ENCODE data around the gene THSD7A. TPM values are rescaled to one million over a fixed set of nuclear protein-coding genes. Genes with fewer than 3 reads are reported as not detected.
A peak's percentile ranks its signal among the peaks of the same experiment; 100 is the strongest.
"Not testable (repeated sequence)": the region's sequence is repeated elsewhere in the genome, so short reads cannot be mapped to it uniquely, and the experiment has no call there.

The THSD7A gene
- total RNA-seq, 4 donors from 2014 or later, result 11.4 to 24.7 (median 15.2) TPM

DNA sequence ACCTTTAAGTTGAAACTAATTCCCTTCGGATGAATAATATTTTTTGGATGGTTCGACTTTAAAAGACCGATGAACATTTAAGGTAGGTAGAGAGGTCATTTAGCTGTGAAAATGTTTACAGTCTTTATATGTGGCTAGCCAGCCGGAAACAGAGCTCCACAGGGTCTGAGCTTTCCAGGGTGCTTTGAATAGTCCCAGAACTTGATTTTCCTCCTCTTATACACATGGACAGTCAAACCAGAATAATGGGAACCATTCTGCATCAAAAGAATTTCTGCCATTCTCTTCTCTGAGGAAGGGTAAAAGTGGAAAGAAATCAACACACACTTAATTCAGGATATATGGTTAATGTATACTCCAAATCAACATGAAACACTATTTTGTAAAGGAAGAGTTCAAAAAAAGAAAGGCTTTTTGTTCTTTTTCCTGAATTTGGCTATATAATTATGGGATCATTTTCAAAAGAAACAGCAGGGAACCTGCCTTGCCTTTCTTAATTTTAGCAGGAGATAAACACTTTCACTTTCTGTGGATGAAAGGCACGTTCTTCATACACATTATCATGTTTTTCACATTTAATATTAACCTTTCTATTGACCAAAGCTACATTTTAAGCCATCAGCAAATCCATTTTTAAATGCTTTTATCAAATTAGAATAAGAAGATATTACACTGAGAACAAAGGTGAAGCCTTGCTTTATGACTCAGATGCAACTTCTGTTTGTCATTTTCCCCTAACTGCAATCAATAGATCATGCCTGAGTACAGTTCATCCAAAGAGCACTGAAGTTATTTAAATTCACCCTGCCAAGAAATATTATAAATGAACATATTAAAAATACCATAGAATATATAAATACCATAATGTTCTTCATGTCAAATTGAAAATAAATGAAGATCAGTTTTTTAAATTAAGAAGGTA, 307.3 kb downstream of the THSD7A start:
- H3K27ac ChIP-seq, result peak overlapping the region in 1 of 4 donors; percentile 6
- H3K36me3 ChIP-seq, result no peaks in the 10 kb centered on the region
- DNase-seq (ENCODE audit: low spot score in 2 of 2), result no peak
- no peaks in the 10 kb centered on the region for H3K9me3 ChIP-seq
- H3K4me3 ChIP-seq, result peak overlapping the region in 1 of 4 donors; percentile 3
- no peak for TF ChIP-seq POLR2A (IDR thresholded peaks at IDR 0.05)
- TF ChIP-seq, protein P1, sequence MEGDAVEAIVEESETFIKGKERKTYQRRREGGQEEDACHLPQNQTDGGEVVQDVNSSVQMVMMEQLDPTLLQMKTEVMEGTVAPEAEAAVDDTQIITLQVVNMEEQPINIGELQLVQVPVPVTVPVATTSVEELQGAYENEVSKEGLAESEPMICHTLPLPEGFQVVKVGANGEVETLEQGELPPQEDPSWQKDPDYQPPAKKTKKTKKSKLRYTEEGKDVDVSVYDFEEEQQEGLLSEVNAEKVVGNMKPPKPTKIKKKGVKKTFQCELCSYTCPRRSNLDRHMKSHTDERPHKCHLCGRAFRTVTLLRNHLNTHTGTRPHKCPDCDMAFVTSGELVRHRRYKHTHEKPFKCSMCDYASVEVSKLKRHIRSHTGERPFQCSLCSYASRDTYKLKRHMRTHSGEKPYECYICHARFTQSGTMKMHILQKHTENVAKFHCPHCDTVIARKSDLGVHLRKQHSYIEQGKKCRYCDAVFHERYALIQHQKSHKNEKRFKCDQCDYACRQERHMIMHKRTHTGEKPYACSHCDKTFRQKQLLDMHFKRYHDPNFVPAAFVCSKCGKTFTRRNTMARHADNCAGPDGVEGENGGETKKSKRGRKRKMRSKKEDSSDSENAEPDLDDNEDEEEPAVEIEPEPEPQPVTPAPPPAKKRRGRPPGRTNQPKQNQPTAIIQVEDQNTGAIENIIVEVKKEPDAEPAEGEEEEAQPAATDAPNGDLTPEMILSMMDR (IDR thresholded peaks at IDR 0.05), result no peak
- TF ChIP-seq EP300 (IDR thresholded peaks at IDR 0.05), result no peak
- whole genome bisulfite sequencing, 2 donors, result 65 to 70% methylated on average over 5 of the region's 5 CpGs
- no peaks in the 10 kb centered on the region for H3K27me3 ChIP-seq
- H3K4me1 ChIP-seq, result no peaks in the 10 kb centered on the region

DNA sequence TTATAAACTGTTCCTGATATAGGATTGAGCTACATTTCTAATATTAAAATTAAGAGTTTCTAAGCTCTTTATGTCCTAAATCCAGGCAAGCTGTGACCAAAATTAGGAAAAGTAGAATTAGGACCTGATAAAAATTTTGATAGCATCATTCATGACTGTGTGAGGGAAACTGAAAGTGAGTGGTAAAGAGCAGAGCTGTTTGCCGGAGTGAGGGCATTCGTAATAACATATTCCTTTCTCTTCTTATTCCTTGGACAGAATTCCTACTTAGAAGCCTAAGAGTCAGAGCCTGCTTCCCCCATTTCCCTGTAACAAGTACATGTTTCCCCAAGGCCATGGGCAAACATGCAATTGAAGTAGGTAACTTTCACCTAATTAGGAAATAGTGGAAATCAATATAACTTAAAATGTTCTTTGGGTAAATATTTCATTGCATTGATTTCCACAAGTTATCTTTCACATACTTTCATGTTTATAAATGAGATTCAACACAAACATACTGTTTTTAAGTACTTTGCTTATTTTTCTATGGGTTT, 310.0 kb downstream of the THSD7A start:
- Histone ChIP-seq H3K27ac (peak overlapping the region; percentile 7 to 48 (median 24)), H3K4me3 (peak overlapping the region; percentile 3 to 32 (median 14))
- not testable (repeated sequence) for DNase-seq (ENCODE audit: low spot score in 2 of 2); H3K9me3 ChIP-seq; H3K27me3 ChIP-seq; H3K4me1 ChIP-seq; H3K36me3 ChIP-seq
- 27 to 36% methylated on average over 2 of the region's 2 CpGs for WGBS, 2 donors

DNA sequence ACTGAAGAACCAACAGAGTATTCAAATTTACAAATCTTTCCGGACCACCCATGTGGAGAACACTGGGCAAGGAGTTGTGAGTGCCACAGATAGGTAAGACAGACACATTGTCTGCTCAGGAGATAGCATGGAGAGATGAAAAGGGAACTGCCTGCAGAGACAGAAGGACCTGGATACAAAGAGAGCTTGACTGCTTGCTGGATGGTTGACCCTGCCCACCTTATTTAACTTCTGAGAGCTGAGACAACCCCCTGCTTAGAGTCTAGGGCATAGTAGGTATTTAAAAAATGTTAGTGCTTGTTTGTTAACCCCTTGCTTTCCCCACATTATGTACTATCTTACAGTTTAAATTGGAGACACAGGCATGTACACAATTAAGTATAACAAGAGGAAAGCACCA, 314.1 kb downstream of the THSD7A start:
- H3K27me3 ChIP-seq, result no peaks in the 10 kb centered on the region
- TF ChIP-seq, protein P1 (IDR thresholded peaks at IDR 0.05), result no peak
- TF ChIP-seq EP300 (IDR thresholded peaks at IDR 0.05) (no peak), POLR2A (IDR thresholded peaks at IDR 0.05) (no peak)
- no peak overlapping the region for H3K4me3 ChIP-seq
- no peaks in the 10 kb centered on the region for H3K4me1 ChIP-seq
- no peaks in the 10 kb centered on the region for H3K36me3 ChIP-seq
- no peak for DNase-seq (ENCODE audit: low spot score in 2 of 2)
- WGBS, 2 donors, result 86 to 91% methylated on average over 1 of the region's 1 CpG
- H3K9me3 ChIP-seq, result no peaks in the 10 kb centered on the region
- no peak overlapping the region for H3K27ac ChIP-seq

DNA sequence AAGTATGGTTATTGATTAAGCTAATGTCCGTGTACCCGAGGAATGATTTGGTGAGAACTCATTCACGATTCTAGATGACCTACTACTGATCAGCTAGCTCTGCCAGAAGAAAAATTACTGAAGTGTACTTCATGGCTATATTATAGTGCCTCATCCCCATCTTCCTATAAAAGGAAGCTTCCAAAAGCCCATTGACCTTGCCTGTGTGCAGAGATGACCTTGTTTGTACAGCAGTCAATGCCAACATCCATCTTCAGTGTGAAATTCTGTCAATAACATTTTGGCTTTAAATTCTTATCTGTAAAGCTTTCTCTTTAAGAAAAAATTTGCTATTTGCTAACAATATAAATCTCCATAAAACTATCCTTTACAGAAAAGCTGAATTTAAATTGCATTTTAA, 315.7 kb downstream of the THSD7A start:
- H3K9me3 ChIP-seq, result no peaks in the 10 kb centered on the region
- no peaks in the 10 kb centered on the region for H3K4me1 ChIP-seq
- DNase-seq (ENCODE audit: low spot score in 2 of 2), result no peak
- no peak overlapping the region for H3K27ac ChIP-seq
- WGBS, 2 donors, result 84 to 87% methylated on average over 3 of the region's 3 CpGs
- H3K36me3 ChIP-seq, result no peaks in the 10 kb centered on the region
- no peaks in the 10 kb centered on the region for H3K27me3 ChIP-seq
- H3K4me3 ChIP-seq, result no peak overlapping the region
- TF ChIP-seq, protein P1 (IDR thresholded peaks at IDR 0.05), result no peak
- TF ChIP-seq POLR2A (IDR thresholded peaks at IDR 0.05) (no peak), EP300 (IDR thresholded peaks at IDR 0.05) (no peak)

DNA sequence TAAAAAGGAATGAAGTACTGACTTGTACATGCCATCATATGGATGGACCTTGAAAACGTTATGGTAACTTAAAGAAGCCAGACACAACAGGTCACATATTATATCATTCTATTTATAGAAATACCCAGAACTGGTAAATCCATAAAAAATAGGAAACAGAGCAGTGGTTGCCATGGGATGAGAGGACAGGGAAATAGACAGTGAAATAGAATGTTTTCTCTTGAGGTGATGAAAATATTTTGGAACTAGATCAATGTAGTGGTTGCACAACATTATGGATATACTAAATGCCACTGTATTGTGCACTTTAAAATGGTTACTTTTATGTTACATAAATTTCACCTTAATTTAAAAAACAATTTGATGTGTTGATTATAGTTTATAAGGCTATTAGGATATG, 318.5 kb downstream of the THSD7A start:
- H3K9me3 ChIP-seq, result no peaks in the 10 kb centered on the region
- H3K36me3 ChIP-seq, result no peaks in the 10 kb centered on the region
- H3K4me1 ChIP-seq, result no peaks in the 10 kb centered on the region
- no peak for TF ChIP-seq EP300 (IDR thresholded peaks at IDR 0.05)
- TF ChIP-seq, protein P1 (IDR thresholded peaks at IDR 0.05), result no peak
- no peak for TF ChIP-seq POLR2A (IDR thresholded peaks at IDR 0.05)
- H3K4me3 ChIP-seq, result no peak overlapping the region
- no peak for DNase-seq (ENCODE audit: low spot score in 2 of 2)
- H3K27ac ChIP-seq, result no peak overlapping the region
- WGBS, 2 donors, result 69 to 72% methylated on average over 1 of the region's 1 CpG
- H3K27me3 ChIP-seq, result no peaks in the 10 kb centered on the region

All from tibial nerve (tissue), 4 donors.